ENCODE results near the gene USP53.

GRCh38 chr4:119266153-119266552 lies 53.6 kb downstream of the USP53 start:
- TF ChIP-seq, protein P1, sequence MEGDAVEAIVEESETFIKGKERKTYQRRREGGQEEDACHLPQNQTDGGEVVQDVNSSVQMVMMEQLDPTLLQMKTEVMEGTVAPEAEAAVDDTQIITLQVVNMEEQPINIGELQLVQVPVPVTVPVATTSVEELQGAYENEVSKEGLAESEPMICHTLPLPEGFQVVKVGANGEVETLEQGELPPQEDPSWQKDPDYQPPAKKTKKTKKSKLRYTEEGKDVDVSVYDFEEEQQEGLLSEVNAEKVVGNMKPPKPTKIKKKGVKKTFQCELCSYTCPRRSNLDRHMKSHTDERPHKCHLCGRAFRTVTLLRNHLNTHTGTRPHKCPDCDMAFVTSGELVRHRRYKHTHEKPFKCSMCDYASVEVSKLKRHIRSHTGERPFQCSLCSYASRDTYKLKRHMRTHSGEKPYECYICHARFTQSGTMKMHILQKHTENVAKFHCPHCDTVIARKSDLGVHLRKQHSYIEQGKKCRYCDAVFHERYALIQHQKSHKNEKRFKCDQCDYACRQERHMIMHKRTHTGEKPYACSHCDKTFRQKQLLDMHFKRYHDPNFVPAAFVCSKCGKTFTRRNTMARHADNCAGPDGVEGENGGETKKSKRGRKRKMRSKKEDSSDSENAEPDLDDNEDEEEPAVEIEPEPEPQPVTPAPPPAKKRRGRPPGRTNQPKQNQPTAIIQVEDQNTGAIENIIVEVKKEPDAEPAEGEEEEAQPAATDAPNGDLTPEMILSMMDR (tag by site-specific recombination; IDR thresholded peaks at IDR 0.05), result no peak
- TF ChIP-seq, protein P2, sequence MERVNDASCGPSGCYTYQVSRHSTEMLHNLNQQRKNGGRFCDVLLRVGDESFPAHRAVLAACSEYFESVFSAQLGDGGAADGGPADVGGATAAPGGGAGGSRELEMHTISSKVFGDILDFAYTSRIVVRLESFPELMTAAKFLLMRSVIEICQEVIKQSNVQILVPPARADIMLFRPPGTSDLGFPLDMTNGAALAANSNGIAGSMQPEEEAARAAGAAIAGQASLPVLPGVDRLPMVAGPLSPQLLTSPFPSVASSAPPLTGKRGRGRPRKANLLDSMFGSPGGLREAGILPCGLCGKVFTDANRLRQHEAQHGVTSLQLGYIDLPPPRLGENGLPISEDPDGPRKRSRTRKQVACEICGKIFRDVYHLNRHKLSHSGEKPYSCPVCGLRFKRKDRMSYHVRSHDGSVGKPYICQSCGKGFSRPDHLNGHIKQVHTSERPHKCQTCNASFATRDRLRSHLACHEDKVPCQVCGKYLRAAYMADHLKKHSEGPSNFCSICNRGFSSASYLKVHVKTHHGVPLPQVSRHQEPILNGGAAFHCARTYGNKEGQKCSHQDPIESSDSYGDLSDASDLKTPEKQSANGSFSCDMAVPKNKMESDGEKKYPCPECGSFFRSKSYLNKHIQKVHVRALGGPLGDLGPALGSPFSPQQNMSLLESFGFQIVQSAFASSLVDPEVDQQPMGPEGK (tag by site-specific recombination; IDR thresholded peaks at IDR 0.05), result no peak
- TF ChIP-seq ZNF529 (tag by site-specific recombination; IDR thresholded peaks at IDR 0.05; ENCODE audit: insufficient replicate concordance) (no peak), ZNF223 (tag by site-specific recombination; IDR thresholded peaks at IDR 0.05) (no peak), ZNF23 (tag by site-specific recombination; IDR thresholded peaks at IDR 0.05; ENCODE audit: borderline replicate concordance) (no peak), YY1 (tag by site-specific recombination; IDR thresholded peaks at IDR 0.05) (no peak)
- TF ChIP-seq, protein P3, sequence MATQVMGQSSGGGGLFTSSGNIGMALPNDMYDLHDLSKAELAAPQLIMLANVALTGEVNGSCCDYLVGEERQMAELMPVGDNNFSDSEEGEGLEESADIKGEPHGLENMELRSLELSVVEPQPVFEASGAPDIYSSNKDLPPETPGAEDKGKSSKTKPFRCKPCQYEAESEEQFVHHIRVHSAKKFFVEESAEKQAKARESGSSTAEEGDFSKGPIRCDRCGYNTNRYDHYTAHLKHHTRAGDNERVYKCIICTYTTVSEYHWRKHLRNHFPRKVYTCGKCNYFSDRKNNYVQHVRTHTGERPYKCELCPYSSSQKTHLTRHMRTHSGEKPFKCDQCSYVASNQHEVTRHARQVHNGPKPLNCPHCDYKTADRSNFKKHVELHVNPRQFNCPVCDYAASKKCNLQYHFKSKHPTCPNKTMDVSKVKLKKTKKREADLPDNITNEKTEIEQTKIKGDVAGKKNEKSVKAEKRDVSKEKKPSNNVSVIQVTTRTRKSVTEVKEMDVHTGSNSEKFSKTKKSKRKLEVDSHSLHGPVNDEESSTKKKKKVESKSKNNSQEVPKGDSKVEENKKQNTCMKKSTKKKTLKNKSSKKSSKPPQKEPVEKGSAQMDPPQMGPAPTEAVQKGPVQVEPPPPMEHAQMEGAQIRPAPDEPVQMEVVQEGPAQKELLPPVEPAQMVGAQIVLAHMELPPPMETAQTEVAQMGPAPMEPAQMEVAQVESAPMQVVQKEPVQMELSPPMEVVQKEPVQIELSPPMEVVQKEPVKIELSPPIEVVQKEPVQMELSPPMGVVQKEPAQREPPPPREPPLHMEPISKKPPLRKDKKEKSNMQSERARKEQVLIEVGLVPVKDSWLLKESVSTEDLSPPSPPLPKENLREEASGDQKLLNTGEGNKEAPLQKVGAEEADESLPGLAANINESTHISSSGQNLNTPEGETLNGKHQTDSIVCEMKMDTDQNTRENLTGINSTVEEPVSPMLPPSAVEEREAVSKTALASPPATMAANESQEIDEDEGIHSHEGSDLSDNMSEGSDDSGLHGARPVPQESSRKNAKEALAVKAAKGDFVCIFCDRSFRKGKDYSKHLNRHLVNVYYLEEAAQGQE (tag by site-specific recombination; IDR thresholded peaks at IDR 0.05), result no peak
